NCI-H748 treated with DMSO at 0.1 percent for 48 hours (cell line): ENCODE results near the gene NANOS2.
"Not testable (repeated sequence)": the region's sequence is repeated elsewhere in the genome, so short reads cannot be mapped to it uniquely, and the experiment has no call there.

Source experiments
- DNase-seq: peaks from one replicate; lab custom pipeline; 2025; lab: John Stamatoyannopoulos, UW

NANOS2 gene

GRCh38 chr19:45874620-45874966 lies 40.0 kb downstream of the NANOS2 start:
- DNase-seq: no peak

GRCh38 chr19:45873219-45873772 lies 41.3 kb downstream of the NANOS2 start:
- DNase-seq: no peak

GRCh38 chr19:45872095-45872919 lies 42.3 kb downstream of the NANOS2 start:
- no peak for DNase-seq

- DNase-seq: no peak
Measured at GRCh38 chr19:45870798-45871197, 43.8 kb downstream of the NANOS2 start.

- DNase-seq: not testable (repeated sequence)
Measured at GRCh38 chr19:45867241-45867640, 47.3 kb downstream of the NANOS2 start.

- DNase-seq: no peak
Measured at GRCh38 chr19:45866400-45867176, 48.0 kb downstream of the NANOS2 start.

- DNase-seq: no peak
Measured at GRCh38 chr19:45865269-45865948, 49.2 kb downstream of the NANOS2 start.

- no peak for DNase-seq
Measured at GRCh38 chr19:45864629-45865082, 49.9 kb downstream of the NANOS2 start.

- DNase-seq: peak; percentile 49
Measured at GRCh38 chr19:45863840-45864628, 50.5 kb downstream of the NANOS2 start, which contains the start of gene FOXA3. FOXA3 (plus strand) TSS chr19:45864326; CDS start chr19:45864457, 131 bp downstream.

- no peak for DNase-seq
Measured at GRCh38 chr19:45863335-45863839, 51.2 kb downstream of the NANOS2 start.
